ENCODE results near the gene CST4. TPM values are rescaled to one million over a fixed set of nuclear protein-coding genes. Genes with fewer than 3 reads are reported as not detected.

Gene CST4
- total and polyA plus RNA-seq, 10 of the 15 experiments (the other 5 are each of a cell fraction or from before 2014, with no cell fraction given): not detected

GRCh38 chr20:23672158-23672557, 16.7 kb downstream of the CST4 start:
- RAD21 ChIA-PET (ENCODE audit: unreplicated experiment): no interaction called here
- no TSS peak for BruUV-seq (replicated peaks)
- Histone ChIP-seq H3K36me3 (ENCODE audit: control insufficient read depth in 2 of 2, insufficient read depth in 2 of 2, low read length in 1 of 2) (no peaks in the 10 kb centered on the region), H4K20me1 (ENCODE audit: control insufficient read depth, insufficient read depth) (no peaks in the 10 kb centered on the region), H3K79me2 (ENCODE audit: control insufficient read depth, insufficient read depth, low read length) (no peaks in the 10 kb centered on the region), H2AFZ (ENCODE audit: control insufficient read depth, low read depth, low read length) (no peak overlapping the region), H3K4me1 (ENCODE audit: control insufficient read depth, insufficient read depth, low read length) (no peaks in the 10 kb centered on the region), H3K9ac (ENCODE audit: control insufficient read depth, insufficient read depth, low read length) (no peak overlapping the region), H3K9me3 (replicated peaks; ENCODE audit: control insufficient read depth, insufficient read depth, low read length) (no peaks in the 10 kb centered on the region), H3K27me3 (replicated peaks in 1 of 2; ENCODE audit: control insufficient read depth in 2 of 2, insufficient read depth in 2 of 2, low read length in 1 of 2) (no peaks in the 10 kb centered on the region), H3K4me3 (no peak overlapping the region), H3K27ac (ENCODE audit: control insufficient read depth, insufficient read depth) (no peak overlapping the region), H3K4me2 (ENCODE audit: control insufficient read depth, insufficient read depth) (no peak overlapping the region)
- intact Hi-C loops (cut with micrococcal nuclease; ENCODE audit: unreplicated experiment) (no loop called here), in situ Hi-C loops (cut with MboI) (no loop called here)
- WGBS (ENCODE audit: insufficient coverage, insufficient replicate concordance, low lambda C conversion rate, missing lambda C conversion rate): 100% methylated on average over 1 of the region's 1 CpG
- no peak for ATAC-seq
- DNase-seq (ENCODE audit: low read depth, low spot score): no peak
- TF ChIP-seq JUNB (IDR thresholded peaks at IDR 0.05): no peak
- TF ChIP-seq, protein P1, sequence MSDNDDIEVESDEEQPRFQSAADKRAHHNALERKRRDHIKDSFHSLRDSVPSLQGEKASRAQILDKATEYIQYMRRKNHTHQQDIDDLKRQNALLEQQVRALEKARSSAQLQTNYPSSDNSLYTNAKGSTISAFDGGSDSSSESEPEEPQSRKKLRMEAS (IDR thresholded peaks at IDR 0.05; ENCODE audit: low read depth, low read length): no peak
- no peak for TF ChIP-seq CTCF (IDR thresholded peaks at IDR 0.05 in 2 of 3, conservative IDR thresholded peaks at IDR 0.05 in 1 of 3; ENCODE audit: control insufficient read depth in 2 of 3, extremely low read depth in 1 of 3, insufficient read depth in 1 of 3, low read depth in 3 of 3, low read length in 3 of 3)
- CTCF ChIA-PET: interaction anchor here (1.2 kb wide), 1 partner anchor 47 kb away, joined by 3 read pairs; no protein-coding TSS in a partner anchor
- SMC1A ChIA-PET (ENCODE audit: uncharacterized antibody, unreplicated experiment): no interaction called here
- no peak for FAIRE-seq
- POLR2A ChIA-PET: no interaction called here

- CTCF ChIA-PET: interaction anchor here (1.2 kb wide), 1 partner anchor 46 kb away, joined by 3 read pairs; no protein-coding TSS in a partner anchor
- no TSS peak for BruUV-seq (replicated peaks)
- H3K9me3 ChIP-seq (replicated peaks; ENCODE audit: control insufficient read depth, insufficient read depth, low read length): no peaks in the 10 kb centered on the region
- no peaks in the 10 kb centered on the region for H3K79me2 ChIP-seq (ENCODE audit: control insufficient read depth, insufficient read depth, low read length)
- no peaks in the 10 kb centered on the region for H3K27me3 ChIP-seq (replicated peaks in 1 of 2; ENCODE audit: control insufficient read depth in 2 of 2, insufficient read depth in 2 of 2, low read length in 1 of 2)
- no peak overlapping the region for H3K9ac ChIP-seq (ENCODE audit: control insufficient read depth, insufficient read depth, low read length)
- no peaks in the 10 kb centered on the region for H3K36me3 ChIP-seq (ENCODE audit: control insufficient read depth in 2 of 2, insufficient read depth in 2 of 2, low read length in 1 of 2)
- intact Hi-C loops (cut with micrococcal nuclease; ENCODE audit: unreplicated experiment): no loop called here
- H3K27ac ChIP-seq (ENCODE audit: control insufficient read depth, insufficient read depth): no peak overlapping the region
- no peak overlapping the region for H3K4me3 ChIP-seq
- no peak overlapping the region for H3K4me2 ChIP-seq (ENCODE audit: control insufficient read depth, insufficient read depth)
- 28% methylated on average over 3 of the region's 3 CpGs for whole genome bisulfite sequencing (ENCODE audit: insufficient coverage, insufficient replicate concordance, low lambda C conversion rate, missing lambda C conversion rate)
- DNase-seq (ENCODE audit: low read depth, low spot score) (no peak), ATAC-seq (no peak), FAIRE-seq (no peak)
- H3K4me1 ChIP-seq (ENCODE audit: control insufficient read depth, insufficient read depth, low read length): no peaks in the 10 kb centered on the region
- in situ Hi-C loops (cut with MboI): no loop called here
- no peak overlapping the region for H2AFZ ChIP-seq (ENCODE audit: control insufficient read depth, low read depth, low read length)
- H4K20me1 ChIP-seq (ENCODE audit: control insufficient read depth, insufficient read depth): no peaks in the 10 kb centered on the region
- SMC1A ChIA-PET (ENCODE audit: uncharacterized antibody, unreplicated experiment): interaction anchor here (1.6 kb wide), 1 partner anchor 9 kb away, joined by 5 read pairs; no protein-coding TSS in a partner anchor
- RAD21 ChIA-PET (ENCODE audit: unreplicated experiment): no interaction called here
- POLR2A ChIA-PET: no interaction called here
- TF ChIP-seq, protein P2, sequence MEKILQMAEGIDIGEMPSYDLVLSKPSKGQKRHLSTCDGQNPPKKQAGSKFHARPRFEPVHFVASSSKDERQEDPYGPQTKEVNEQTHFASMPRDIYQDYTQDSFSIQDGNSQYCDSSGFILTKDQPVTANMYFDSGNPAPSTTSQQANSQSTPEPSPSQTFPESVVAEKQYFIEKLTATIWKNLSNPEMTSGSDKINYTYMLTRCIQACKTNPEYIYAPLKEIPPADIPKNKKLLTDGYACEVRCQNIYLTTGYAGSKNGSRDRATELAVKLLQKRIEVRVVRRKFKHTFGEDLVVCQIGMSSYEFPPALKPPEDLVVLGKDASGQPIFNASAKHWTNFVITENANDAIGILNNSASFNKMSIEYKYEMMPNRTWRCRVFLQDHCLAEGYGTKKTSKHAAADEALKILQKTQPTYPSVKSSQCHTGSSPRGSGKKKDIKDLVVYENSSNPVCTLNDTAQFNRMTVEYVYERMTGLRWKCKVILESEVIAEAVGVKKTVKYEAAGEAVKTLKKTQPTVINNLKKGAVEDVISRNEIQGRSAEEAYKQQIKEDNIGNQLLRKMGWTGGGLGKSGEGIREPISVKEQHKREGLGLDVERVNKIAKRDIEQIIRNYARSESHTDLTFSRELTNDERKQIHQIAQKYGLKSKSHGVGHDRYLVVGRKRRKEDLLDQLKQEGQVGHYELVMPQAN (conservative IDR thresholded peaks at IDR 0.05): no peak
- TF ChIP-seq, protein P3, sequence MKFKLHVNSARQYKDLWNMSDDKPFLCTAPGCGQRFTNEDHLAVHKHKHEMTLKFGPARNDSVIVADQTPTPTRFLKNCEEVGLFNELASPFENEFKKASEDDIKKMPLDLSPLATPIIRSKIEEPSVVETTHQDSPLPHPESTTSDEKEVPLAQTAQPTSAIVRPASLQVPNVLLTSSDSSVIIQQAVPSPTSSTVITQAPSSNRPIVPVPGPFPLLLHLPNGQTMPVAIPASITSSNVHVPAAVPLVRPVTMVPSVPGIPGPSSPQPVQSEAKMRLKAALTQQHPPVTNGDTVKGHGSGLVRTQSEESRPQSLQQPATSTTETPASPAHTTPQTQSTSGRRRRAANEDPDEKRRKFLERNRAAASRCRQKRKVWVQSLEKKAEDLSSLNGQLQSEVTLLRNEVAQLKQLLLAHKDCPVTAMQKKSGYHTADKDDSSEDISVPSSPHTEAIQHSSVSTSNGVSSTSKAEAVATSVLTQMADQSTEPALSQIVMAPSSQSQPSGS (IDR thresholded peaks at IDR 0.05; ENCODE audit: low read length): no peak
- no peak for TF ChIP-seq USF1 (IDR thresholded peaks at IDR 0.05; ENCODE audit: borderline replicate concordance, extremely low read length, insufficient read depth, low read depth, low read length)
- TF ChIP-seq, protein P1 (IDR thresholded peaks at IDR 0.05; ENCODE audit: low read depth, low read length): no peak
- no peak for TF ChIP-seq RELB (IDR thresholded peaks at IDR 0.05; ENCODE audit: low read depth)
Observed at GRCh38 chr20:23671479-23671878, 17.4 kb downstream of the CST4 start.

All from GM12878 (cell line).